Left forelimb (tissue), 1 donor: ENCODE data around the gene GATAD1.
"Not testable (repeated sequence)": the region's sequence is repeated elsewhere in the genome, so short reads cannot be mapped to it uniquely, and the experiment has no call there.

ENCODE experiments used
- DNase-seq: peaks from one replicate; pipeline ENCODE4 v3.0.0-alpha.2; 2018; ENCODE audit warnings: low spot score

GATAD1 gene

DNA sequence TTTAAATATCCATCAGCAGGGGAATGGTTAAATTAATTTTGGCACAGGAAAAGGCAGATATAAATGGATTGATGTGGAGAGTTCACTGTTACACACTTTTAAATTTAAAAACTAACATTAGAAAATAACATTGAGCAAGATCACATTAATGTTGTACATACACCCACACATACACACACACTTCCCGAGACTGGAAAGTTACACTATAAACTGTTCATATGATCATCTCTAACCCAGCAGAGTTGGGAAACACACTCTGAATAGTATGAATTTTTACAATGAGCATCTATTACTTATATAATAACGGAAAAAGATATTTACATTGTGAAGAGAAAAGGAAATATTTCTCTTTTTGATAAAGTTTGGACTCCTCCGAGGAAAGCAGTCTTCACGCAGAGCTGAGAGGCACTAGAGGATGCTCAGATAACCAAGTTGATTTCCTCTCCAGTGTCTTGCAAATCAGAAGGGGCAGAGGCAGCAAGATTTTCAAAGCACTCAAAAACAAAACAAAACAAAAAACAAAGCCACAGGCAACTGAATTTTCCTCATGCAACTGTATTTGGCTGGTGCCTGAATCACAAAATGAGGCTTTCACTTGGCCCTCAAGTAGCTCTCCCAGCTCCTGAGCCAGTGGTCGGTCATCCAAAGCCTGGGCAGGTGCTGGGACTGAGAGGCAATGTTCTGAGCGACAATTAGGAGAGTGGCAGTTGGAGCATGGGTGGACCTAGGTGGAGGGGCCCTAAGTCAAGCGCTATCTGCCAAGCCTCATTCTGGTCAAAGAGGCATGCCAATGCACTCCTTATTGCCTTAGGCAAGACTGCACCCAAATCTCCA, 10.5 kb upstream of the GATAD1 start:
- no peak for DNase-seq

GRCh38 chr7:92437956-92438491, 9.3 kb upstream of the GATAD1 start:
- DNase-seq: no peak

GRCh38 chr7:92442720-92443119, 4.6 kb upstream of the GATAD1 start:
- not testable (repeated sequence) for DNase-seq

DNA sequence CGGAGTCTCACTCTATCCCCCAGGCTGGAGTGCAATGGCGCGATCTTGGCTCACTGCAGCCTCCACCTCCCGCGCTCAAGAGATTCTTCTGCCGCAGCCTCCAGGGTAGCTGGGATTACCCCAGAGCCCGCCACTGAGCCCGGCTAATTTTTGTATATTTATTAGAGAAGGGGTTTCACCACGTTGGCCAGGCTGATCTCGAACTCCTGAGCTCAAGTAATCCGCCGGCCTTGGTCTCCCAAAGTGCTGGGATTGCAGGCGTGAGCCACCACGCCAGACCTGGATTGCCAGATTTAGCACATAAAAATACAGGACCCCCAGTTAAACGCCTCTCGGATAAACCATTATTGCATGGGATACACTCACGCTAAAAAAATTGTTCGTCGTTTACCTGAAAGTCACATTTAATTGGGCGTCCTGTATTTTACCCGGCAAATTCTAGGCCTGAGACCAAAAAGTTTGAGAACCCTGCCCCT, 375 bp upstream of the GATAD1 start:
- DNase-seq: no peak

- DNase-seq: no peak
Observed at GRCh38 chr7:92448205-92448747, 994 bp downstream of the GATAD1 start.

GRCh38 chr7:92451645-92452044, 4.4 kb downstream of the GATAD1 start:
- DNase-seq: no peak

DNA sequence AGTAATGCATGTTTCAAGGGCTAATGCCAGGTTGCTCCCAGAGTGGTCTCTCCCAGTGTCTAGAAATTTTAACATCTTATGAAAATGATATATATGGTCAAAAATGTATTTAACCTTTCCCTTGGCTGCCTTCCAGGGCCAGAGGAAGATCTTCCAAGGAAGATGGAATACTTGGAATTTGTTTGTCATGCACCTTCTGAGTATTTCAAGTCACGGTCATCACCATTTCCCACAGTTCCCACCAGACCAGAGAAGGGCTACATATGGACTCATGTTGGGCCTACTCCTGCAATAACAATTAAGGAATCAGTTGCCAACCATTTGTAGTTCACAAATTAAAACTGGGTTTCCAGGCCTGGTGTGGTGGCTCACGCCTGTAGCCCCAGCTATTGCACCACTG, 9.0 kb downstream of the GATAD1 start:
- DNase-seq: no peak

DNA sequence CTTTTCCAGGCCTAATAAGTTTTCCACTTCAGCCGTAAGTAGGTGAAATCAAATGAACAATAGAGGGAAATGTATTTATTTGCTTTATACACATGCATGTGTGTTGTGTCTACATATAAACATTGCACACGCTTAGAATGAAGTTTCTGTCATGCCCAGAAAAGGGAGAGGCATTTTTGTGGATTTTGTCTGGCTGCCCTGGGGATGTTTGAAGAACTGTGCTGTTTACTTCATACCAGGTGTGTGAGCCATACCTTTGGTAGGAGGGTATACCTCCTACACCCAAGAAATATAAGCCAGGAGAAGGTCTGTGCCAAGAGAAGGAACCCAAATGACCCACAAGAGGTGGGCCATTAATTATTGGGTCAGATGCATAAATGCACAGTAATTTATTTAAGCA, 12.8 kb downstream of the GATAD1 start:
- no peak for DNase-seq

DNA sequence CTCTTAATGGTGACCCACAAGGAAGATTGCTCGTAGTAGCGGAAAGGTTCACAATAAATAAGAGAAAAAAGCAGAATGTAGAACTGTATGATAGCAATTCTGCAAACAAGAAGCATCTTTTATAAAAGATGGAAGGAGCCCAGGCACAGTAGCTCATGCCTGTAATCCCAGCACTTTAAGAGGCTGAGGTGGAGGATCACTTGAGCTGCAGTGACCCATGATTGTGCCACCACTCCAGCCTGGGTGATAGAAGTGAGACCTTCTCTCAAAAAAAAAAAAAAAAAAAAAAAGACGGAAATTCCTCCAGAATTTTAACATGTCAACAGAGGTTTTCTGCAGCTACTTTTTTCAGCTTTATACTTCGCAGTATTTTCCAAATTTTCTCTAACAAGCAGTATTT, 13.2 kb downstream of the GATAD1 start:
- DNase-seq: no peak

DNA sequence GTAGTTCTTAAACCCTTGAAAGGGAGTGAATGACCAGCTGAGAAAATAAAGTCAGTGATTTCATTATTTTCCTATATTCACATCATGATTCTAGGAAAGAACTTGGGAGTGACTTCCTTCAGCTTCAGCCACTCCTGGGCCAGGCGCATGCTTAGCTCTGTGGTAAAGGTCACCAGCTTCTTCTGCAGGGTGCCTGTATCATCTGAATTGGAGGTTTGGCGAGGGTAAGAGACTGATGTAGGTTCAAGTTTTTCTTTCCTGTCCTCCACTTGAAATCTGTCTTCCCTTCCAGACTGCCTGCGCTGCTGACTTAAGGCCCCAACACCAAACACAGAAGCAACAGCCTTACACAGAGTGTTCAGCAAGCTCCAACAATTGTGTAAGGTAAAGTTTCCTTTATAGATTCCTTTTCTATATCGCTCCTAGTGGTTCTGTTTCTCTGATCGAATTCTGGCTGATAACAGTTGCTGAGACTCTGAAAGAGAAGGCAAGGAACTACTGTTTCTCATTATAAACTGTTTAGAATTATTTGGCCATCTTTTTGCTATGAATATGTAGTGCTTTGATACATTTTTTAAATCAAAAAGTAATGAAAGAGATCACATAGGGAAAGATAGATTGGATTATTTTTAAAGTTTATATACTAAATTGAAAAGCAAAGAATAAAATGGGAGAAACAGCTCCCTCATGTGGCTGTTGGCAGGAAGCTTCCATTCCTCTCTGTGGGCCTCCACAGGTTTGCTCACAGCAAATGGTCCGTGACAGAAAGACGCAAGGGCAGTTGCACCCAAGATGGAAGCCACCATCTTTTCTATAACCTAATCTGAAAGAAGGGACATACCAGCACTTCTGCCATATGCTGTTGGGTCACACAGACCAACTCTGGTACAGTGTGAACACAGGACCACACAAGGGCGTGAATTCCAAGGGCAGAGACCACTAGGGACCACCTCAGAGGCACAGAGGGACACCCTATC, 14.0 kb downstream of the GATAD1 start:
- DNase-seq: no peak

DNA sequence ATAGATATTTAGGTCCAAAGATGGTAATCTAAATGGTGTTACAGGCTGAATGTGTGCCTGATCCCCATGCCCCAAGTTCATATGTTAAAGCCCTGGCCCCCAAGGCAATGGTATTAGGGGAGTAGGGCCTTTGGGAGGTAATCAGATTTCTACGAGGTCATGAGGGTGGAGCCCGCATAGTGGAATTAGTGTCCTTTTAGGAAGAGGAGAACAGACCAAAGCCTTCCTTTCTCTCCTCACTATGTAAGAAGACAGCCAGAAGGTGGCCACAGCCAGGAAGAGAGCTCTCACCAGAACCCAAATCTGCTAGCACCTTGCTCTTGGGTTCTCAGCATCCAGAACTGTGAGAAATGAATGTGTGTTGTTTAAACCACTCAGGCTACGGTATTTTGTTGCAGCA, 15.3 kb downstream of the GATAD1 start:
- DNase-seq: no peak

DNA sequence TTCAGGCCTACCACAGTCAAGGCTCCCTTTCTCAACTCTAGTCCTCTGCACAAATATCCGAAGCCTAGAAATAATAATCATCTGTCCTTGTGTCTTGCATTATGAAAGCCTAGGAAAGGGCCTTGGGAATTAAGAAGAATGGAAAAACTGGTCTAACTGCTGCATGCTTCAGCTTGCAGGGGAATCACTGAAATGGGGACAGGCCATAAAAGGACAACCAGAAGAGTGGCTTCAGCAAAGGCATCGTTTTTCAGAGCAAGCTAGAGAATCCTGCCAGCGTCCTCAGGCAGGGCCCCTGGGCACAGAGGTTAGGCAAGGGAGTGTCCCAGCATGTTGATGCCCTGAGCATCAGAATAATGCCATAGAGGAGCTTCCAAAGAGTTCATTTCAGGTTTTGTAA, 17.2 kb downstream of the GATAD1 start:
- DNase-seq: no peak

- DNase-seq: no peak
Observed at GRCh38 chr7:92466682-92467081, 19.4 kb downstream of the GATAD1 start.

DNA sequence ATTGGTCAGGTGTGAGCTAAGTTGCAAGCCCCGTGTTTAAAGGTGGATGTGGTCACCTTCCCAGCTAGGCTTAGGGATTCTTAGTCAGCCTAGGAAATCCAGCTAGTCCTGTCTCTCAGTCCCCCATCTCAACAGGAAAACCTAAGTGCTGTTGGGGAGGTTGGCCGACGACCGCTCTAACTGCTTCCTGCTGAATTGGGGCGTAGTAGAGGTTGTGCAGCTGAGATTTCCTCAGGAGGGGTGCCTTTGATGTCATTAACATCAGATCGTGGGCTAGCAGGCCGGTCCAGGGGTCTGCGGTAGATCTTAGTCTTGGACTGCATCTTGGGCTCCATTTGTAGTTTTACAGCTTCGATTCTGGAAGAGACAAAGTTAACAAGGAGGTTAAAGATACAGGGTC, 21.3 kb downstream of the GATAD1 start:
- not testable (repeated sequence) for DNase-seq

DNA sequence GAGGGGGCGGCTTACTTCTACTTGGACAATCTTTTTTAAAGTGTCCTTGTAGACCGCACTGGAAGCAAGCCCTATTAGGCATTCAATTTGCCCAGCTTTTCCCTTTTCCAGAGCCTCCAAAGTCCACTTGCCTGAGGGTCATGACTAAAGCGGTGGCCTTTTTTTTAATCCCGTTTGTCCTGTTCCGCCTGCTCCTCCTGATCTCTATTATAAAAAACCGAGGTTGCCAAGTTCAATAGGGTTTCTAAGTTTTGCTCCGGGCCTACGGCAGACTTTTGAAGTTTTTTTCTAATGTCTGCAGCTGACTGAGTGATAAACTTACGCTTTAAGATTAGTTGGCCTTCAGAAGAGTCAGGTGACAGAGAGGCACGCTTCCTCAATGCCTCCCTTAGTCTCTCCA, 26.7 kb downstream of the GATAD1 start:
- not testable (repeated sequence) for DNase-seq

DNA sequence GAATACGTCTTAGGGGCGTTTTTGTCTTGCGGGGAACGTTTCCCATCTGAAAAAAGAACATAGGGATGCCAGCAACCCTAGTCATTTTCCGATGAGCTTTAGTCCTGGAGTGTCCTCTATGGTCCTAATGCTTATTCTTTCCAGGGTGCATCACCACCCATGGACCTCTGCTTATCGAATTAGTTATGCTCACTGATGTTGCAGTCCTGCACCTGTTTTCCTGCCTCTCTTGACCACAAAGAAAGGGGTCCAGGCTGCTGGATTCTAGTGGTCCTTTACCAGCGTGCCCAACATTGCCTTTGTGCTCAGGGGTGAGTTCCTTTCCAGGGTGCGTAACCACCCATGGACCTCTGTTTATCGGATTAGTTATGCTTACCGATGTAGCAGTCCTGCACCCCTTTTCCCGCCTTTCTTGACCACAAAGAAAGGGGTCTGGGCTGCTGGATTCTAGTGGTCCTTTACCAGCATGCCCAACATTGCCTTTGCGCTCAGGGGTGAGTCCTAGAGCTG, 28.0 kb downstream of the GATAD1 start:
- not testable (repeated sequence) for DNase-seq

DNA sequence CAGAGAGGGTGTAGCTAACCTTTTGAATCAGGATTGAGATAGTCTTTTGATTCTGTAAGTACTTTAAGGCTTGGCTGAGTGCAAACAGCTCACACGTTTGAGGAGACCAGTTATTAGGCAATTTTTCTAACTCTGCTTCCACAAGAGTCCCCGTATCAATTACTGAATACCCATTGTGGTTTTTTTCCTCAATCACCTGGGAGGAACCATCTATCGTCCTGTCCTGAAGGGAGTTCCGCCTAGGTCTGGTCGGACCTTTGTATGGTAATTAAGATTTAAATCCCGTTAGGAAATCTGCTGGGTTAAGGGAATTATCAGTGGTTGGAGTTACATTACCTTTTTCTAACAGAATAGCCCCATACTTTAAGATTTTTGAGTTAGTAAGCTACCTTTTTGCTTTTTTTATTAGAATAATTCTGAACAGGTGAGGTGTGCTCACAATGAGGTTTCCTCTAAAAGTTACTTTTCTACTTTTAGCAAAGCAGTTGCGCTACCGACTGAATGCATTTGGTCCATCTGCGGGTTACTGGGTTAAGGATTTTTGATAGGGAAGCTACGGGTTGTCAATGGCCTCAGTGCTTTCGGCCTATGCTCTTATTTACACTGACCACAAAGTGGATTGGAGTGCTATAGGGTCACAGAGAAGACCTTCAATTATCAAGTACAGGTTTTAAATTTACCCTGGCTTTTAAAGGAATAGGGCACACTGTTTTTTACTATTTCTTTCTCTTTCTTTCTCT, 28.7 kb downstream of the GATAD1 start:
- not testable (repeated sequence) for DNase-seq

DNA sequence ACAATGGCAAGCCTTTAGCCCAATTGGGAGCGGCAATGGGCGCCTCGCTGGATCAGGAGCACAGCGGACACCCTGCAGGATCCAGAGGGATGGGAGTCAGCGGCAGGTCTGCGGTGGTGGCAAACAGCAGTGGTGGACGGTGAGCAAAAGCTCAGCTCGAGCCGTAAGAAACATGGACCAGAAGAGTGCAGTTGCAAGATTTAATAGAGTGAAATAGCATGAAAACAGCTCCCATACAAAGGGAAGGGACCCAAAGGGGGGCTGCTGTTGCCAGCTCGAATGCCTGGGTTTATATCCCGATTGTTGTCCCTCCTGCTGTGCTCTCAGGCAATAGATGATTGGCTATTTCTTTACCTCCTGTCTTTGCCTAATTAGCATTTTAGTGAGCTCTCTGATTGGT, 30.4 kb downstream of the GATAD1 start, which contains the start of gene ERVW-1:
TSS of gene ERVW-1 (minus strand) at position 266 of the 400 bp plus-strand sequence. CDS start 7,565 bp downstream, outside the sequence.
- DNase-seq: not testable (repeated sequence)

- DNase-seq: no peak
Observed at GRCh38 chr7:92478095-92478494, 30.8 kb downstream of the GATAD1 start.

DNA sequence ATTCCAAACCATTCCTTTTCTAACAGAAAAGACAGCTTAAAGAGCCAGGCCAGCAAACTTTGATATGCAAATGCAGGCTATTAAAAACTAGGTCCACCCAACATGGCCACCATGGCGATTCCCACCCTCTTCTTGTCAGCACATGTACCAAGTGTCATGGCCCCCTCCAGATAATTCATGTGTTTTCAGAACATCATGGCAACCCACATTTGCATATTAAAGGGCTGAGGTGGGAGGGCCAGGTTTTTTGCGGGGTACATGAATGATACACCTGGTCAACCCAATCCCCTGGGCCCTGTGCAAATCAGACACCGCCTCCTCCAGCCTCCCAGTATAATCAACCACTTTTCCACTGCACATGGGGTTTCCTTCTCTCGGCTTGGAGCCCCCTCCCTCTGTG, 31.4 kb downstream of the GATAD1 start:
- no peak for DNase-seq

DNA sequence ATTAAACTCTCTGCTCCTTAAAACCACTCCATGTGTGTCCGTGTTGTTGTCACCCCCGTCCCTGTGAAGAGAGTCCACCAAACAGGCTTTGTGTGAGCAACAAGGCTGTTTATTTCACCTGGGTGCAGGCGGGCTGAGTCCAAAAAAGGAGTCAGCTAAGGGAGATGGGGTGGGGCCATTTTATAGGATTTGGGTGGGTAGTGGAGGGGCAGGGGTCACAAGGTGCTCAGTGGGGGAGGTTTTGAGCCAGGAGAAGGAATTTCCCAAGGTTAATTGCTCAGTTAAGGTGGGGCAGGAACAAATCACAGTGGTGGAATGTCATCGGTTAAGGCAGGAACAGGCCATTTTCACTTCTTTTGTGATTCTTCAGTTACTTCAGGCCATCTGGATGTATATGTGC, 31.9 kb downstream of the GATAD1 start:
- DNase-seq: not testable (repeated sequence)
